GM12801 (cell line): Measurements from ENCODE around the gene IRAK1BP1.

Experiments used
- TF ChIP-seq, protein P1 (sequence below): IDR thresholded peaks from one replicate; pipeline ENCODE4 v1.5.1; 2011; ENCODE audit warnings: control low read depth; ENCODE audit not compliant: insufficient read length; ENCODE audit errors: extremely low read depth

The IRAK1BP1 gene

DNA sequence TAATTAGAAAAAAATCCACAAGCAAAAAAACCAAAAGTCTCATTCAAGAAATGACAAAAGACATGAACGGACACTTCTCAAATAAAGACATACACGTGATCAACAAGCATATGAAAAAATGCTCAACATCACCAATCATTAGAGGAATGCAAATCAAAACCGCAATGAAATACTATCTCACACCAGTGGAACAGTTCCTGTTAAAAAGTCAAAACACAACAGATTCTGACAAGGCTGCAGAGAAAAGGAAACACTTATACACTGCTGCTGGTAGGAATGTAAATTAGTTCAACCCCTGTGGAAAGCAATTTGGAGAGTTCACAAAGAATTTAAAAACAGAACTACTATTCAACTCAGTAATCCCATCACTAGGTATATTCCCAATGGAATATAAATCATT is 58.0 kb downstream of the IRAK1BP1 start:
- TF ChIP-seq, protein P1, sequence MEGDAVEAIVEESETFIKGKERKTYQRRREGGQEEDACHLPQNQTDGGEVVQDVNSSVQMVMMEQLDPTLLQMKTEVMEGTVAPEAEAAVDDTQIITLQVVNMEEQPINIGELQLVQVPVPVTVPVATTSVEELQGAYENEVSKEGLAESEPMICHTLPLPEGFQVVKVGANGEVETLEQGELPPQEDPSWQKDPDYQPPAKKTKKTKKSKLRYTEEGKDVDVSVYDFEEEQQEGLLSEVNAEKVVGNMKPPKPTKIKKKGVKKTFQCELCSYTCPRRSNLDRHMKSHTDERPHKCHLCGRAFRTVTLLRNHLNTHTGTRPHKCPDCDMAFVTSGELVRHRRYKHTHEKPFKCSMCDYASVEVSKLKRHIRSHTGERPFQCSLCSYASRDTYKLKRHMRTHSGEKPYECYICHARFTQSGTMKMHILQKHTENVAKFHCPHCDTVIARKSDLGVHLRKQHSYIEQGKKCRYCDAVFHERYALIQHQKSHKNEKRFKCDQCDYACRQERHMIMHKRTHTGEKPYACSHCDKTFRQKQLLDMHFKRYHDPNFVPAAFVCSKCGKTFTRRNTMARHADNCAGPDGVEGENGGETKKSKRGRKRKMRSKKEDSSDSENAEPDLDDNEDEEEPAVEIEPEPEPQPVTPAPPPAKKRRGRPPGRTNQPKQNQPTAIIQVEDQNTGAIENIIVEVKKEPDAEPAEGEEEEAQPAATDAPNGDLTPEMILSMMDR, result no peak

DNA sequence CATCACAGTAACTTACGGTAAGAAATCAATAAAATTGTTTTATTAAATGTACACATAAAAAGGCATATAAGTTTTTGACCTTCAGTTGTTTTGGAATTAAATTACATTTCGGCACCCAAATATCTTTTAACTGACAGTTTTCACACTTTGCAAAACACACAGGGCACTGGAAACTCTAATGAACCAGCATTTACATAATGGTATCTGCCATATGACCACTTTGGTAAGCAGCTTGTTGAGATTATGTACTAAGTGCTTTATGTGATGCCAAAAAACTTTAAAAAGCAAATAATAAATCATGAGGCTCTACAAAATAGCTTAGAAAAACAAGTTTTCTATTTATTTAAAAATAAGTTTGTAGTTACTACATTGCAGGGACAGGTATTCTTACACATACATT is 68.2 kb downstream of the IRAK1BP1 start:
- TF ChIP-seq, protein P1, result no peak

DNA sequence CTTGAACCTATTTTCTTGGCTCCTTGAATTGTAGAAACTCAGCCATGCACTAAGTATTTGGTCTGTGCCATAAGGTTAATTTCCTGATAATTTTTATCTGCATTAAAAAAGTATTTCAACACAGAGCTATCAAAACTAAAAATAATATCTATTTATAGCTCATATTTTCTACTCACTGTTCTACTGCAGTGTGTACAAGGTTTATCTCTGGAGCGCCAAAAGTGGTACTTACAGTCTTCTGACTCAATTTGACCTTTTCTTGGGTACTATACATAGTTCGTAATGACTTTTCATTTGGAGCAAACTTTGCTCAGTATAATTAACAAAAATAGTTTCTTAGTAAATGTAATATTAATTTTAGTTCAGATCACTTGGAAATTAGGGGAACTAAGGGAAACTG is 69.2 kb downstream of the IRAK1BP1 start:
- TF ChIP-seq, protein P1, result no peak

DNA sequence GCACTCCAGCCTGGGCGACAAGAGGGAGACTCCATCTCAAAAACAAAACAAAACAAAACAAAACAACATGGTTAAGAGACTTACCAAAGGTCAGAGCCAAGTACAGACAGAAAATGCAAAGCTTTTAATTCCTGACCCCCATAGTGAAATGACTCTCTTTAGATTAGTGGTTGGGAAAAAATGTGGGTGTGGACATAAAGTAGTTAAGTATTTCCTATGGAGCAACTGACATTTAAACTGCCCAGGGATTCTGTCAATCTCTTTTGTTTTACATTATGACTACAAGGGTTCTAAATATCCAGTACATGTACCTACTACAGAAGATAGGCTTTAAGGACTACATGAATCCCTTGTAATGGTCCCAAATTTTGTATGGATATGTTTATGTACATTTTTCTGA is 75.1 kb downstream of the IRAK1BP1 start:
- TF ChIP-seq, protein P1, result no peak

DNA sequence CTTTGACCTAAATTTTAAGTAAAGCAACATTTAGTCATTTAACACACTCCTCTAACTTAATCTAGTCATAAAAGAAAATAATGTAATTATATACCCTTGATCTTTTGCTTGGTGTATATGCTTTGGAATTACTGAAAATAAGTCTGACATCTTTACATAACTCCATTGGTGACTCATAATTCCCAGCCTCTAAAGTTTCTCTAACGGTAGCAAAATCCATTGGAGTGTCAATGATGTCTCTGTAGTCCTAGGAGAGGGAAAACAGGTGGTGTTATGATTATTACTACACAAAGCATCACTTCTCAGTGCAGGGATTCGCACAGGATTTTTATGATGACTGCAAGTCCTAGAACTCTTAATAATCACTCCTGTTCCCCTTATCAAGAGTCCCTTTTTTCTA is 80.2 kb downstream of the IRAK1BP1 start:
- TF ChIP-seq, protein P1, result no peak

DNA sequence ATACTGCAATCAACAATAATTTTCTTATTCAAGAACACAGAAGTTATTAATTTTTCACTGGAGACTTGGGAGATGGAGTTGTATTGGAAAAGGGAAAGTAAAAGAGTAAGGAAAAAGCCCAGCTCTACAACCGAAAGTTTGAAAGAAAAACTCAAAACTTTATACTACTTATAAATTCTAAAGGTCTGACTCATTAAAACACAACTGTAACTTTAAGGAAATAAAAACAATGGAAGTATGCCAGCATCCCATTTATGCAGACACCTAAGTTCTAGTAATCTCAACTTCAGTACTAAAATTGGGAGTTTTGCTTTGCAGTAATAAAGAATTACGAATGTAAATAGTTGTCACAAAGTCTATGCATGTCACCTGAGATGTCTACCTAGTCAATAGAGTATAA is 80.6 kb downstream of the IRAK1BP1 start:
- TF ChIP-seq, protein P1, result no peak

DNA sequence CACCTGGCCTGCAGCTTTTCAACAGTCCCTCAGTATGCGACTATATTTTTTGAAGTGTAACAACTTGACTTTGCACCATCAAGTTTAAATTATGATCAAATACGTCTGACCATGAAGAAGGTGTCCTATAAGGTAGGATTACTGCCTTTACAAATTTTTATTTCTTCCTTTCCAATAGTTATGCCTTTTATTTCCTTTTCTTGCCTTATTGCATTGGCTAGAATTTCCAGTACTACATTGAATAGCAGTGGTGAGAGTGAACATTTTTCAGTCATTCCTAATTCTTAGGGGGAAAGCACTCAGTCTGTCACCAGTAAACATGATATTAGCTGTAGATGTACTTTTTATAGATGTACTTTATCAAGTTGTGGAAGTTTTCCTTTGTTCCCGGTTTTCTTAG is 81.4 kb downstream of the IRAK1BP1 start:
- TF ChIP-seq, protein P1, result no peak

DNA sequence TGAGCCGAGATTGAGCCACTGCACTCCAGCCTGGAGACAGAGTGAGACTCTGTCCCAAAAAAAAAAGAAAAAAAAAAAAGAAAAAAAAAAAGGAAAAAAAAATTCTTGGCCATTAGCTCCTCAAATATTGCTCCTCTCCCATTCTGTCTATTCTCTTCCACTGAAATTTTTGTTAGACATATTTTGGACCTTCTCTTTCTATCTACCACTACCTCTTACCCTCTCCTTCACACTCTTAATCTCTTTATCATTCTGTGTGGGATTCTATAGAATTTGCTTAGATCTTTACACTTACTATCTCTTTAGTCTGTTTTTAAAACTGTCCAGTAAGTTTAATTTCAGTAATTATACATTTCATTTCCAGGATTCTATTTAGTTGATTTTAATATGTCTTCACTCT is 85.0 kb downstream of the IRAK1BP1 start:
- TF ChIP-seq, protein P1, result no peak
